HEK293T (cell line): ENCODE measurements around the gene CHRM4.
A peak's percentile ranks its signal among the peaks of the same experiment; 100 is the strongest.

Source experiments
- CTCF ChIA-PET: fragments of 350-600 bp; formaldehyde crosslinking; extraction: SDS; loops from one replicate; lab custom pipeline; 2021; ENCODE audit warnings: antibody characterized with exemption, inconsistent platforms; lab: Yijun Ruan, JAX
- POLR2A ChIA-PET: fragments of 350-600 bp; formaldehyde crosslinking; extraction: SDS; loops from one replicate; lab custom pipeline; 2020; ENCODE audit warnings: antibody characterized with exemption, inconsistent platforms; lab: Yijun Ruan, JAX
- DNase-seq: peaks from one replicate; pipeline ENCODE4 v3.0.0; 2012; ENCODE audit warnings: mixed read lengths; ENCODE audit errors: extremely low spot score
- ARNT ChIP-seq: fragments of 450-650 bp; IDR thresholded peaks from 2 replicates; pipeline ENCODE4 v1.6.1; 2017; ENCODE audit warnings: mild to moderate bottlenecking
- BHLHE40 ChIP-seq: fragments of 450-650 bp; IDR thresholded peaks from 2 replicates; pipeline ENCODE4 v1.6.1; 2016; ENCODE audit warnings: mild to moderate bottlenecking, moderate library complexity, borderline replicate concordance
- CTBP1 ChIP-seq: fragments of 450-650 bp; IDR thresholded peaks from 2 replicates; pipeline ENCODE4 v1.6.1; 2016; ENCODE audit warnings: borderline replicate concordance
- ELF4 ChIP-seq: fragments of 450-650 bp; IDR thresholded peaks from 2 replicates; pipeline ENCODE4 v1.6.1; 2017; ENCODE audit warnings: antibody characterized with exemption
- FOXA1 ChIP-seq: fragments of 450-650 bp; IDR thresholded peaks from 2 replicates; pipeline ENCODE4 v1.6.1; 2016; ENCODE audit warnings: mild to moderate bottlenecking
- FOXK2 ChIP-seq: fragments of 450-650 bp; IDR thresholded peaks from 2 replicates; pipeline ENCODE4 v1.6.1; 2016; ENCODE audit warnings: mild to moderate bottlenecking
- FOXM1 ChIP-seq: fragments of 450-650 bp; IDR thresholded peaks from 2 replicates; pipeline ENCODE4 v1.6.1; 2017; ENCODE audit warnings: mild to moderate bottlenecking, borderline replicate concordance
- HDGF ChIP-seq: fragments of 450-650 bp; IDR thresholded peaks from 2 replicates; pipeline ENCODE4 v1.6.1; 2017; ENCODE audit warnings: antibody characterized with exemption, borderline replicate concordance
- L3MBTL2 ChIP-seq: fragments of 450-650 bp; conservative IDR thresholded peaks from 2 replicates; pipeline ENCODE4 v1.6.1; 2016; ENCODE audit warnings: mild to moderate bottlenecking
- LEF1 ChIP-seq: fragments of 450-650 bp; IDR thresholded peaks from 2 replicates; pipeline ENCODE4 v1.6.1; 2017; ENCODE audit warnings: mild to moderate bottlenecking, borderline replicate concordance
- NFRKB ChIP-seq: fragments of 450-650 bp; IDR thresholded peaks from 2 replicates; pipeline ENCODE4 v1.6.1; 2016; ENCODE audit warnings: mild to moderate bottlenecking, moderate library complexity
- PKNOX1 ChIP-seq: fragments of 450-650 bp; IDR thresholded peaks from 2 replicates; pipeline ENCODE4 v1.6.1; 2016
- SP1 ChIP-seq: fragments of 450-650 bp; IDR thresholded peaks from 2 replicates; pipeline ENCODE4 v1.6.1; 2017
- SUZ12 ChIP-seq: fragments of 450-650 bp; IDR thresholded peaks from 2 replicates; pipeline ENCODE4 v1.6.1; 2016; ENCODE audit warnings: mild to moderate bottlenecking
- TARDBP ChIP-seq: fragments of 450-650 bp; IDR thresholded peaks from 2 replicates; pipeline ENCODE4 v1.6.1; 2016
- ZNF384 ChIP-seq: fragments of 450-650 bp; IDR thresholded peaks from 2 replicates; pipeline ENCODE4 v1.6.1; 2016

CHRM4 gene

GRCh38 chr11:46348566-46349401 lies 42.8 kb downstream of the CHRM4 start:
- TF ChIP-seq HDGF, result no peak
- no peak for TF ChIP-seq ZNF384
- no peak for TF ChIP-seq ARNT
- no peak for TF ChIP-seq TARDBP
- TF ChIP-seq FOXK2, result no peak
- no peak for TF ChIP-seq NFRKB
- no peak for TF ChIP-seq CTBP1
- TF ChIP-seq BHLHE40, result no peak
- TF ChIP-seq LEF1, result no peak
- no peak for TF ChIP-seq FOXA1
- no peak for TF ChIP-seq ELF4
- TF ChIP-seq SP1, result no peak
- TF ChIP-seq L3MBTL2, result no peak
- no peak for TF ChIP-seq SUZ12
- TF ChIP-seq FOXM1, result no peak
- no peak for TF ChIP-seq PKNOX1
- ChIA-PET CTCF (interaction anchor here (0.8 to 2.6 kb wide), 2 partner anchors 12 to 34 kb away, joined by 4 to 10 read pairs; no protein-coding TSS in a partner anchor), POLR2A (interaction anchor here (0.5 to 2.1 kb wide), 6 partner anchors 10 to 106 kb away, joined by 3 to 10 read pairs (median 4); no protein-coding TSS in a partner anchor)
- DNase-seq, result no peak

- ChIA-PET CTCF (interaction anchor here (0.7 to 2.6 kb wide), 3 partner anchors 9 to 36 kb away, joined by 3 to 10 read pairs (median 3); no protein-coding TSS in a partner anchor), POLR2A (interaction anchor here (1.0 to 2.1 kb wide), 4 partner anchors 9 to 105 kb away, joined by 3 to 10 read pairs (median 4); no protein-coding TSS in a partner anchor)
- DNase-seq, result no peak
- TF ChIP-seq TARDBP (no peak), SP1 (no peak), CTBP1 (no peak), L3MBTL2 (no peak)
Measured at GRCh38 chr11:46347637-46348311, 43.8 kb downstream of the CHRM4 start.

GRCh38 chr11:46346886-46347636 lies 44.5 kb downstream of the CHRM4 start, which contains the start of gene DGKZ:
TSS of gene DGKZ (plus strand) at chr11:46347463. CDS start at chr11:46347660, 197 bp downstream.
- peak; percentile 98 for DNase-seq
- ChIA-PET POLR2A (interaction anchor here (1.0 to 2.1 kb wide), 2 partner anchors 17 to 104 kb away, joined by 3 to 10 read pairs; no protein-coding TSS in a partner anchor), CTCF (interaction anchor here (0.7 to 2.6 kb wide), 4 partner anchors 8 to 45 kb away, joined by 3 to 10 read pairs (median 4); partner anchors contain the start of gene CHRM4)
- TF ChIP-seq FOXA1, result no peak
- no peak for TF ChIP-seq LEF1
- TF ChIP-seq ARNT, result peak; percentile 70
- peak; percentile 37; the same call in 1 of the 2 replicates for TF ChIP-seq FOXM1
- no peak for TF ChIP-seq CTBP1
- no peak for TF ChIP-seq FOXK2
- no peak for TF ChIP-seq ELF4

GRCh38 chr11:46345881-46346484 lies 45.6 kb downstream of the CHRM4 start:
- TF ChIP-seq LEF1 (no peak), FOXK2 (no peak), FOXA1 (no peak), PKNOX1 (no peak), CTBP1 (no peak), SP1 (no peak), ARNT (no peak)
- CTCF ChIA-PET, result interaction anchor here (1.4 kb wide), 1 partner anchor 46 kb away, joined by 4 read pairs; the partner anchor contains the start of gene CHRM4
- POLR2A ChIA-PET, result interaction anchor here (1.0 kb wide), 2 partner anchors 24 to 103 kb away, joined by 3 to 5 read pairs; no protein-coding TSS in a partner anchor
- no peak for DNase-seq

- POLR2A ChIA-PET, result interaction anchor here (1.0 kb wide), 2 partner anchors 25 to 102 kb away, joined by 3 to 5 read pairs; no protein-coding TSS in a partner anchor
- TF ChIP-seq BHLHE40, result no peak
- no peak for TF ChIP-seq CTBP1
- no peak for TF ChIP-seq FOXM1
- no peak for TF ChIP-seq NFRKB
- no peak for TF ChIP-seq FOXK2
- no peak for TF ChIP-seq LEF1
- no peak for TF ChIP-seq ZNF384
- TF ChIP-seq FOXA1, result no peak
- TF ChIP-seq TARDBP, result no peak
- TF ChIP-seq L3MBTL2, result no peak
- TF ChIP-seq ARNT, result no peak
- no peak for TF ChIP-seq ELF4
- TF ChIP-seq HDGF, result no peak
- TF ChIP-seq SUZ12, result no peak
- DNase-seq, result no peak
- CTCF ChIA-PET, result interaction anchor here (1.1 to 1.4 kb wide), 2 partner anchors 47 to 103 kb away, joined by 3 to 4 read pairs; partner anchors contain the start of gene CHRM4
Measured at GRCh38 chr11:46345131-46345597, 46.4 kb downstream of the CHRM4 start.
